Measurements from ENCODE around the gene FLYWCH1. TPM values are rescaled to one million over a fixed set of nuclear protein-coding genes. Genes with fewer than 3 reads are reported as not detected.
"Not testable (repeated sequence)": the region's sequence is repeated elsewhere in the genome, so short reads cannot be mapped to it uniquely, and the experiment has no call there.

The FLYWCH1 gene
- total and polyA plus RNA-seq, 12 donors, result 22.1 to 42.3 (median 32.8) TPM

GRCh38 chr16:2938206-2938605 lies 26.5 kb downstream of the FLYWCH1 start:
- Histone ChIP-seq H3K9me3 (no peaks in the 10 kb centered on the region), H3K36me3 (peaks cover 0 to 100% (median 67%) of the 10 kb centered on the region in 9 donors), H3K27me3 (no peaks in the 10 kb centered on the region), H3K4me1 (no peaks in the 10 kb centered on the region), H3K27ac (no peak overlapping the region), H3K4me3 (no peak overlapping the region)
- no peak for TF ChIP-seq CTCF (IDR thresholded peaks at IDR 0.05)
- no peak for DNase-seq
- ATAC-seq, result no peak
- WGBS, 2 donors, result 91 to 94% methylated on average over 12 of the region's 12 CpGs
- intact Hi-C loops (cut with DNase I), result no loop called here

GRCh38 chr16:2939968-2940367 lies 28.2 kb downstream of the FLYWCH1 start:
- no peak overlapping the region for H3K27ac ChIP-seq
- 90 to 94% methylated on average over 2 of the region's 2 CpGs for WGBS, 2 donors
- intact Hi-C loops (cut with DNase I), result no loop called here

GRCh38 chr16:2942045-2942444 lies 30.3 kb downstream of the FLYWCH1 start:
- no peak for ATAC-seq

More at GRCh38 chr16:2939968-2940367, 28.2 kb downstream of the FLYWCH1 start:
- no peaks in the 10 kb centered on the region for H3K9me3 ChIP-seq
- H3K27me3 ChIP-seq, result no peaks in the 10 kb centered on the region
- peaks cover 0 to 99% (median 61%) of the 10 kb centered on the region in 9 donors for H3K36me3 ChIP-seq
- TF ChIP-seq CTCF (IDR thresholded peaks at IDR 0.05), result no peak
- H3K4me3 ChIP-seq, result no peak overlapping the region
- H3K4me1 ChIP-seq, result no peaks in the 10 kb centered on the region
- ATAC-seq (no peak), DNase-seq (no peak)

GRCh38 chr16:2943716-2944115 lies 32.0 kb downstream of the FLYWCH1 start:
- WGBS, 2 donors, result 89 to 90% methylated on average over 12 of the region's 12 CpGs
- DNase-seq; H3K27ac ChIP-seq; H3K9me3 ChIP-seq; H3K4me3 ChIP-seq; H3K4me1 ChIP-seq; intact Hi-C loops (cut with DNase I); H3K27me3 ChIP-seq; ATAC-seq: not testable (repeated sequence)
- H3K36me3 ChIP-seq, result peaks cover 0 to 91% (median 39%) of the 10 kb centered on the region in 9 donors

More at GRCh38 chr16:2942045-2942444, 30.3 kb downstream of the FLYWCH1 start:
- WGBS, 2 donors, result 72 to 74% methylated on average over 4 of the region's 4 CpGs
- Histone ChIP-seq H3K4me3 (no peak overlapping the region), H3K27me3 (no peaks in the 10 kb centered on the region), H3K27ac (no peak overlapping the region), H3K4me1 (no peaks in the 10 kb centered on the region), H3K9me3 (no peaks in the 10 kb centered on the region), H3K36me3 (peaks cover 0 to 94% (median 51%) of the 10 kb centered on the region in 9 donors)
- DNase-seq, result no peak
- intact Hi-C loops (cut with DNase I), result no loop called here
- TF ChIP-seq CTCF (IDR thresholded peaks at IDR 0.05), result no peak

- TF ChIP-seq CTCF (IDR thresholded peaks at IDR 0.05), result no peak
- Histone ChIP-seq H3K27me3 (no peaks in the 10 kb centered on the region), H3K4me1 (no peaks in the 10 kb centered on the region), H3K9me3 (no peaks in the 10 kb centered on the region), H3K4me3 (no peak overlapping the region), H3K36me3 (peaks cover 0 to 79% (median 20%) of the 10 kb centered on the region in 9 donors), H3K27ac (no peak overlapping the region)
- WGBS, 2 donors, result 96 to 97% methylated on average over 4 of the region's 4 CpGs
- ATAC-seq (no peak), DNase-seq (no peak)
- intact Hi-C loops (cut with DNase I), result no loop called here
Measured at GRCh38 chr16:2946649-2947048, 34.9 kb downstream of the FLYWCH1 start.

All from heart right ventricle (tissue), 16 donors.